HG03039 (cell line): ENCODE data around the gene TDRD9.
"Not testable (repeated sequence)": the region's sequence is repeated elsewhere in the genome, so short reads cannot be mapped to it uniquely, and the experiment has no call there.

Experiments
- ATAC-seq: cut with Tn5 transposase; IDR thresholded peaks from one replicate; pipeline ENCODE4 v1.9.1; 2021; ENCODE audit warnings: mild to moderate bottlenecking, moderate library complexity; ENCODE audit not compliant: unreplicated experiment

TDRD9 gene

DNA sequence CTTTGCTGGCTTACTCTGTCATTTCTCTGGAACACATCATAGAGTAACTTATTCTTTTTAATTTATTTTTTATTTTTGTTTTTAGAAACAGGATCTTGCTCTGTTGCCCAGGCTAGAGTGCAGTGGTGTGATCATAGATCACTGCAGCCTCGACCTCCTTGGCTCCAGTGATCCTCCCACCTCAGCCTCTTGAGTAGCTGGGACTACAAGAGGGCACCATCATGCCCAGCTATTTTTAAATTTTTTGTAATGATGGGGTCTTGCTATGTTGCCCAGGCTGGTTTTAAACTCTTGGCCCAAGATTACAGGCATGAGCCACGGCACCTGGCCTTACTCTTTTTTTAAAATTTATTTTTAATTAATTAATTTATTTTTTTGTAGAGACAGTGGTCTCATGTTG is 46.3 kb downstream of the TDRD9 start:
- no peak for ATAC-seq

DNA sequence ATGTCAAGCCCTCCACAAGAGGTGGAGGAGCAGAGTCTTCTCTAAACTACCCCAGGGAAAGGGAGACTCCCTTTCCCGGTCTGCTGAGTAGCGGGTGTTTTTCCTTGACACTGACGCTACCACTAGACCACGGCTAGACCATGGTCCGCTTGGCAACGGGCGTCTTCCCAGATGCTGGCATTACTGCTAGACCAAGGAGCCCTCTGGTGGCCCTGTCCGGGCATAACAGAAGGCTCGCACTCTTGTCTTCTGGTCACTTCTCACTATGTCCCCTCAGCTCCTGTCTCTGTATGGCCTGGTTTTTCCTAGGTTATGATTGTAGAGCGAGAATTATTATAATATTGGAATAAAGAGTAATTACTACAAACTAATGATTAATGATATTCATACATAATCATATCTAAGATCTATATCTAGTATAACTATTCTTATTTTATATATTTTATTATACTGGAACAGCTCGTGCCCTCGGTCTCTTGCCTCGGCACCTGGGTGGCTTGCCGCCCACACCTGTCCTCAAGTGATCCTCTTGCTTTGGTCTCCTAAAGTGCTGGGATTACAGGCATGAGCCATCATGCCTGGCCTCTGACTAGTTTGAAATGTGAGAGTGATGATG is 52.5 kb downstream of the TDRD9 start:
- not testable (repeated sequence) for ATAC-seq

GRCh38 chr14:103984196-103984595 is 55.9 kb downstream of the TDRD9 start:
- no peak for ATAC-seq

DNA sequence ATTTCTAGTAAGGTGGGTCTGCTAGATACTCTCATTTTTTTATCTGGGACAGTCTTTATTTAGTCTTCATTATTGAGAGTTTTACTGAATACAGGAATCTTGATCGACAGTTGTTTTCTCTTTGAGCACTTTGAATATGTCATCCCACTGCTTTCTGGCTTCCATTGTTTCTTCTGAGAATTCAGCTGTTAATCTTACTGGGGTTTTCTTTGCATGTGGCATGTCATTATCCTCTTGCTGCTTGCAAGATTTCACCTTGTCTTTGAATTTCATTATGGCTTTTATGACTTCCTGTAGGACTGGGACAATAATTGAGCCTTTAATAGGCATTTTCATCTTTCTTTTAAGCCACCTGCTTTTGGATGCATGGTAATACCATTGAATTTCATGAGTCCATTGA is 60.8 kb downstream of the TDRD9 start:
- no peak for ATAC-seq

GRCh38 chr14:103989964-103990363 is 61.7 kb downstream of the TDRD9 start:
- no peak for ATAC-seq

DNA sequence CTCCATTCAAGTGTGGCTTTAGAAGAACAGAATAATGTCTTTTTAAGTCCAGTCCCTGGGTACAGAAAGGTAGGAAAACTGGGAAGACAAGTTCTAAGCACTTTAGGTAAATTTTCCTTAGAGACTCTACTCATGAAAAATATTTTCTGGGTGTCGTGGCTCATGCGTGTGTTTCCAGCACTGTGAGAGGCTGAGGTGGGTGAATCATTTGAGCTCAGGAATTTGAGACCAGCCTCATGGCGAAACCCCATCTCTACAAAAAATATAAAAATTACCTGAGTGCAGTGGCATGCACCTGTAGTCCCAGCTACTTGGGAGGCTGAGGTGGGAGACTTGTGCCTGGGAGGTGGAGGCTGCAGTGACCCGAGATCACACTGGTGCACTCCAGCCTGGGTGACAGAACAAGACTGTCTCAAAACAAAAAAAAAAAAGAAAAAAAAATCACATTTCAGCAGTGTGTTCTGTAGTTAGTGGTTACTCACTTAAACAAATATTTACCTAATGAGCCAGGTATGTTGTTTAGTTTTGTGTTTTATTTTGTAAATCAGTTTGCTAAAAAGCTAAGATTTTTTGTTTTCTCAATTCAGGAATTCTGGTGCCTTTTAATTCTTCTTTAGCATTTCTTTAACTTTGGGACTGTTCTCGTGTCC is 66.4 kb downstream of the TDRD9 start:
- no peak for ATAC-seq

- no peak for ATAC-seq
Observed at GRCh38 chr14:103995876-103996275, 67.6 kb downstream of the TDRD9 start.

- ATAC-seq, result no peak
Observed at GRCh38 chr14:103997391-103997790, 69.1 kb downstream of the TDRD9 start.

- no peak for ATAC-seq
Observed at GRCh38 chr14:103998027-103998426, 69.8 kb downstream of the TDRD9 start.

DNA sequence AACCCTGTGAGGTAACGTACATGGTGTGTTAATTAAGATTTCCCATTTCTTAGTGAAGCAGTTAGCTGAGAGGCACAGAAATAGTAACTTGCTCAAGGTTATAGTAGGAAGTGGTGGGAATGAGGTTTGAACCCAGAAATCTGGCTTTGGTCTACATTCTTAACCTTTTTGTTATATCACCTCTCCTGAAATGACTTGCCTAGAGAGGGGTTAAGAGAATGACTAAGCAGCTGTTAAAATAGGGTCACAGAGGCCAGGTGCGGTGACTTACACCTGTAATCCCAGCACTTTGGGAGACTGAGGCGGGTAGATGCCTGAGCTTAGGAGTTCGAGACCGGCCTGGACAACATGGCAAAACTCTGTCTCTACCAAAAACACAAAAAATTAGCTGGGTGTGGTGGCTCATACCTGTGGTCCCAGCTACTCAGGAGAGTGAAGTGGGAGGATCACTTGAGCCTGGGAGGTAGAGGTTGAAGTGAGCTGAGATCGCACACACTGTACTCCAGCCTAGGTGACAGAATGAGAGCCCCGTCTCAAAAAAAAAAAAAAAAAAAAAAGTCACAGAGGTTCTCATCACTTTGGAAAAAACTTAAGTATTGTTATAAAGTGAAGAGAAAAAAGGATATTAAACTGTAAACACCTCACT is 71.7 kb downstream of the TDRD9 start:
- ATAC-seq, result no peak

- no peak for ATAC-seq
Observed at GRCh38 chr14:104001003-104001402, 72.7 kb downstream of the TDRD9 start.

- ATAC-seq, result no peak
Observed at GRCh38 chr14:104003616-104004015, 75.4 kb downstream of the TDRD9 start.

- ATAC-seq, result no peak
Observed at GRCh38 chr14:104004849-104005248, 76.6 kb downstream of the TDRD9 start.

DNA sequence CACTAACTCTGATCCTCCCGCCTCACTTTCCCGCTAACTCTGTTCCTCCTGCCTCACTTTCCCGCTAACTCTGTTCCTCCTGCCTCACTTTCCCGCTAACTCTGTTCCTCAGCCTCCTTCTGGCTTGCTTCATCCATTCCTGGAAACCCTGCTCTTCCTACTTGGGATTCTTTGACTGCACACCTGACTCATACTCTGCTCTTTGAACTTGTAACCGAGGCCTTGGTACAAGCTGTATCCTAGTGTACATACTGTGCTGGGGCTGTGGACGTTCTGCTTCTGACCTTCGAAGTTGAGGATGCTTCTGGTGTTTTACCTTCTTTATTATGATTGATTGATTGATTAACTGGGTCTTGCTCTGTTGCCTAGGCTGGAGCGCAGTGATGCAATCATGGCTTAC is 77.2 kb downstream of the TDRD9 start:
- no peak for ATAC-seq

GRCh38 chr14:104007121-104007520 is 78.9 kb downstream of the TDRD9 start:
- ATAC-seq, result no peak

DNA sequence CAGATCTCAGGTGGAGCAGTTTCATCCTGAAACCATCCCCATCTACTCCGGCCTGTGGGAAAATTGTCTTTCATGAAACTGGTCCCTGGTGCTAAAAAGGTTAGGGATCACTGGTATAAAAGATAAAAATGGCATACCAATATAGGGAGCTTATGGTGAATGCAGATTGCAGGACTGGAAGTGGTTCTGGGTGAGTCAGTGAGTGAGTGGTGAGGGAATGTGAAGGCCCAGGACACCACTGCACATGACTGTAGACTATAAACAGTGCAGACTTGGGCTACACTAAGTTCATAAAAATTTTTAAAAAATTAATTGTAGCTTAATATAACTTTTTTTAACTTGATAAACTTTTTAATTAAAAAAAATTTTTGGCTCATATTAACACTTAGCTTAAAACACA is 81.0 kb downstream of the TDRD9 start:
- no peak for ATAC-seq

GRCh38 chr14:104011824-104012517 is 83.7 kb downstream of the TDRD9 start:
- no peak for ATAC-seq

DNA sequence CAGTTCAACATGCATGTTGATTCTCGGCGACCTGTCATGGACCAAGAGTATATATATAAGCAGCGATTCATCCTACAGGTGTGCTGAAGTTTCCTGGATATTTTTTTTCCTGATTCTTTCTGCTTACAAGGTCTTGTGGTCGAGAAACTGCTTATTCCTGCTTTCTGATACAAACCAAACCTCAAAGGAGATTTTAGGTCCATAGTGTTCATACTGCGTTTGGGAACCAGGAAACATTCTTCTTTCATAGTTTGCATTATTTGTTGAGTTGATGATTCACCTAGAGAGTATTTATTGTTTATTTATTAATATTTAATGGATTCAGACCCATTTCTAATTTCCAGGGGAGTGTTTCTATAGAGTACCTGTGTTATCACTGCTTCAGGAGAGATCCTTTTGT is 86.5 kb downstream of the TDRD9 start:
- ATAC-seq, result no peak

DNA sequence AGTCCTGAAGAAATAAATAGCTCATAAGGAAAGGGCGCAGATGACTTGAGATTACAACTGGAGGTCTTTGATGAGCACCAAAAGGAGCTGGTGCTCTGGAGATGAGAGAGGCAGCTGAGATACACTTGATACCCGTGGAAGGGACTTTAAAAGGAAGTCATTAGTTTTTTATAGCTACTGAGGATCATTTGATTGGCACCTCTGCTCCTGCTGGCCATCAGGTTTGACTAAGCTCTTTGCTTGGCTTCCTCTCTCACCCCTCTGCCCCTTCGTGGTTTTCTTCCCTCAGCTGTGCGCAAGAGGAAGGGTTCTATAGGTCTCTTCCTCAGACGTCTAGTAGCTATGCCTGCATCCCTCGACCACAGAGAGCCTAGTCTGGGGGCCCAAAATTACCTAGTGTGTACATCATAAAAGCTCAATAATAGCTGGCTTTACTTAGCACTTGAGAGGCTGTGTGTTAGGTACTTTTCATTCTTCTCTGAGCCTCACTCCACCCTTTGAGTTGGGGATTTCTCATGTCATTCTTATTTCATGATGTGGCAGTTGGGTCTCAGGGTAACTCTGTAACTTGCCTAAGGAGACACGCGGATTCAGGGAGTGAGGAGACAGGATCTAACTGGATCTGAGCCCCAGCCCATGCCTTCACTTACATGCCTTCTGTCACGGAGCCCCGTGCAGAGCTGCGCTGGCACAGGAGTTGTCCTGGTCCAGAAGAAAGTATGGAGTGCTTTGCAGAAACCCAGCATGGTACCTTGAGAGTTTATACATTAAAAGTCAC is 88.8 kb downstream of the TDRD9 start:
- ATAC-seq, result no peak

GRCh38 chr14:104019029-104019428 is 90.8 kb downstream of the TDRD9 start:
- no peak for ATAC-seq

- ATAC-seq, result no peak
Observed at GRCh38 chr14:104019806-104020205, 91.5 kb downstream of the TDRD9 start.
